NT2/D1 (cell line): ENCODE data around the gene PARD3.

Experiments used
- DNase-seq: peaks from one replicate; pipeline ENCODE4 v3.0.0-alpha.2; 2011; ENCODE audit warnings: low read depth, low spot score
- H3K27me3 ChIP-seq: 2 replicates; pipeline ENCODE4 v1.6.0; 2011; ENCODE audit warnings: mild to moderate bottlenecking; ENCODE audit not compliant: insufficient read length, insufficient read depth
- H3K36me3 ChIP-seq: 2 replicates; pipeline ENCODE4 v1.6.1; 2011; ENCODE audit warnings: mild to moderate bottlenecking, low read length, mixed read lengths; ENCODE audit not compliant: insufficient read depth, insufficient read length
- H3K4me1 ChIP-seq: 2 replicates; pipeline ENCODE4 v1.5.1; 2011; ENCODE audit not compliant: insufficient read depth, insufficient read length
- H3K4me3 ChIP-seq: 2 replicates; pipeline ENCODE4 v1.5.1; 2011; ENCODE audit warnings: low read depth; ENCODE audit not compliant: insufficient read length
- H3K9ac ChIP-seq: 2 replicates; pipeline ENCODE4 v1.6.0; 2011; ENCODE audit warnings: low read depth; ENCODE audit not compliant: insufficient read length
- H3K9me3 ChIP-seq: 2 replicates; pipeline ENCODE4 v1.5.1; 2011; ENCODE audit warnings: mild to moderate bottlenecking, low read length; ENCODE audit not compliant: insufficient read depth
- SUZ12 ChIP-seq: IDR thresholded peaks from 2 replicates; pipeline ENCODE4 v1.6.1; 2011; ENCODE audit not compliant: insufficient read length, insufficient read depth; ENCODE audit errors: extremely low read depth
- YY1 ChIP-seq: IDR thresholded peaks from 2 replicates; pipeline ENCODE4 v1.6.1; 2011; ENCODE audit not compliant: insufficient read length, insufficient read depth
- ZNF274 ChIP-seq: IDR thresholded peaks from 2 replicates; pipeline ENCODE4 v1.6.1; 2011; ENCODE audit warnings: mild to moderate bottlenecking, low read depth, low read length

PARD3 gene

GRCh38 chr10:34106356-34106885 is 708.7 kb downstream of the PARD3 start:
- no peak overlapping the region for H3K9ac ChIP-seq
- peaks cover 5% of the 10 kb centered on the region for H3K36me3 ChIP-seq
- no peaks in the 10 kb centered on the region for H3K27me3 ChIP-seq
- H3K9me3 ChIP-seq: no peaks in the 10 kb centered on the region
- DNase-seq: no peak
- H3K4me3 ChIP-seq: no peak overlapping the region
- peaks cover 2% of the 10 kb centered on the region for H3K4me1 ChIP-seq
- no peak for TF ChIP-seq SUZ12

GRCh38 chr10:34104829-34105572 is 710.1 kb downstream of the PARD3 start:
- no peaks in the 10 kb centered on the region for H3K9me3 ChIP-seq
- H3K4me1 ChIP-seq: peaks cover 2% of the 10 kb centered on the region
- TF ChIP-seq YY1: no peak
- TF ChIP-seq SUZ12: no peak
- no peak for TF ChIP-seq ZNF274
- no peak for DNase-seq
- H3K4me3 ChIP-seq: no peak overlapping the region
- no peaks in the 10 kb centered on the region for H3K27me3 ChIP-seq
- H3K36me3 ChIP-seq: no peaks in the 10 kb centered on the region
- no peak overlapping the region for H3K9ac ChIP-seq

GRCh38 chr10:34102893-34103506 is 712.1 kb downstream of the PARD3 start:
- H3K4me1 ChIP-seq: peaks cover 2% of the 10 kb centered on the region
- no peak for DNase-seq
- no peak overlapping the region for H3K4me3 ChIP-seq
- no peaks in the 10 kb centered on the region for H3K27me3 ChIP-seq
- TF ChIP-seq YY1 (no peak), ZNF274 (no peak), SUZ12 (no peak)
- H3K9ac ChIP-seq: no peak overlapping the region
- H3K9me3 ChIP-seq: no peaks in the 10 kb centered on the region; the same call in 1 of the 2 replicates
- no peaks in the 10 kb centered on the region for H3K36me3 ChIP-seq

GRCh38 chr10:34102237-34102673 is 712.8 kb downstream of the PARD3 start:
- no peak overlapping the region for H3K4me3 ChIP-seq
- H3K27me3 ChIP-seq: no peaks in the 10 kb centered on the region
- TF ChIP-seq YY1: no peak
- no peak overlapping the region for H3K9ac ChIP-seq
- no peak for DNase-seq
- no peaks in the 10 kb centered on the region for H3K36me3 ChIP-seq
- peaks cover 2% of the 10 kb centered on the region for H3K4me1 ChIP-seq
- no peaks in the 10 kb centered on the region; the same call in 1 of the 2 replicates for H3K9me3 ChIP-seq

GRCh38 chr10:34101001-34101400 is 714.1 kb downstream of the PARD3 start:
- Histone ChIP-seq H3K36me3 (no peaks in the 10 kb centered on the region), H3K4me1 (peaks cover 2% of the 10 kb centered on the region), H3K9me3 (no peaks in the 10 kb centered on the region; the same call in 1 of the 2 replicates), H3K27me3 (no peaks in the 10 kb centered on the region), H3K4me3 (no peak overlapping the region), H3K9ac (no peak overlapping the region)
- DNase-seq: no peak
- no peak for TF ChIP-seq YY1
- TF ChIP-seq ZNF274: no peak
- TF ChIP-seq SUZ12: no peak

- no peak for DNase-seq
- Histone ChIP-seq H3K36me3 (no peaks in the 10 kb centered on the region), H3K9ac (no peak overlapping the region), H3K4me3 (no peak overlapping the region), H3K4me1 (no peaks in the 10 kb centered on the region), H3K9me3 (no peaks in the 10 kb centered on the region; the same call in 1 of the 2 replicates), H3K27me3 (no peaks in the 10 kb centered on the region)
- TF ChIP-seq SUZ12 (no peak), ZNF274 (no peak), YY1 (no peak)
These were observed 716.1 kb downstream of the PARD3 start for GRCh38 chr10:34098821-34099567.

GRCh38 chr10:34097682-34098081 is 717.4 kb downstream of the PARD3 start:
- no peaks in the 10 kb centered on the region for H3K36me3 ChIP-seq
- H3K4me3 ChIP-seq: no peak overlapping the region
- no peaks in the 10 kb centered on the region; the same call in 1 of the 2 replicates for H3K9me3 ChIP-seq
- TF ChIP-seq SUZ12: no peak
- no peak for TF ChIP-seq YY1
- no peak for TF ChIP-seq ZNF274
- H3K27me3 ChIP-seq: no peaks in the 10 kb centered on the region
- H3K4me1 ChIP-seq: no peaks in the 10 kb centered on the region
- no peak overlapping the region for H3K9ac ChIP-seq
- no peak for DNase-seq
